Glutamatergic neuron (in vitro differentiated cells): Measurements from ENCODE around the gene SF3B1. TPM values are rescaled to one million over a fixed set of nuclear protein-coding genes. Genes with fewer than 3 reads are reported as not detected.
A peak's percentile ranks its signal among the peaks of the same experiment; 100 is the strongest.
"Not testable (repeated sequence)": the region's sequence is repeated elsewhere in the genome, so short reads cannot be mapped to it uniquely, and the experiment has no call there.

Experiments
- DNase-seq: peaks from one replicate; pipeline ENCODE4 v3.0.0; 2022
- H3K27ac Mint-ChIP-seq: one replicate; pipeline ENCODE4 v1.8.0; 2020; ENCODE audit warnings: mild to moderate bottlenecking, mixed read lengths, inconsistent platforms; ENCODE audit not compliant: unreplicated experiment
- H3K27me3 Mint-ChIP-seq: one replicate; pipeline ENCODE4 v1.8.0; 2020; ENCODE audit warnings: mild to moderate bottlenecking, moderate library complexity, mixed read lengths, inconsistent platforms; ENCODE audit not compliant: unreplicated experiment
- H3K36me3 Mint-ChIP-seq: one replicate; pipeline ENCODE4 v1.8.0; 2020; ENCODE audit warnings: mild to moderate bottlenecking, mixed read lengths, inconsistent platforms; ENCODE audit not compliant: unreplicated experiment
- H3K4me1 Mint-ChIP-seq: one replicate; pipeline ENCODE4 v1.8.0; 2020; ENCODE audit warnings: mild to moderate bottlenecking, low read depth, mixed read lengths, inconsistent platforms; ENCODE audit not compliant: unreplicated experiment
- H3K4me3 Mint-ChIP-seq: one replicate; pipeline ENCODE4 v1.8.0; 2020; ENCODE audit warnings: mild to moderate bottlenecking, mixed read lengths, inconsistent platforms; ENCODE audit not compliant: unreplicated experiment
- H3K9me3 Mint-ChIP-seq: one replicate; pipeline ENCODE4 v1.8.0; 2020; ENCODE audit warnings: mild to moderate bottlenecking, moderate library complexity, mixed read lengths, inconsistent platforms; ENCODE audit not compliant: unreplicated experiment
- long read RNA-seq: library from polyadenylated mRNA; unstranded; transcript quantifications from one replicate; pipeline ENCODE4 v2.0.0, GENCODE V29; 2020; ENCODE audit not compliant: unreplicated experiment
- total RNA-seq: library from RNA; stranded (reverse); fragmentation: NEBNext Ultra II Directional; extraction: Animal tissue kit (Norgen Biotek cat#: 25700); gene quantifications from one replicate; pipeline ENCODE4 v1.2.1, GENCODE V29; 2021; ENCODE audit not compliant: unreplicated experiment
- TF ChIP-seq, protein P1 (sequence below): fragments of 200-600 bp; sonication (generic); IDR thresholded peaks from one replicate; pipeline ENCODE4 v1.5.0; 2021; ENCODE audit not compliant: partially characterized antibody, unreplicated experiment

SF3B1 gene, protein sequence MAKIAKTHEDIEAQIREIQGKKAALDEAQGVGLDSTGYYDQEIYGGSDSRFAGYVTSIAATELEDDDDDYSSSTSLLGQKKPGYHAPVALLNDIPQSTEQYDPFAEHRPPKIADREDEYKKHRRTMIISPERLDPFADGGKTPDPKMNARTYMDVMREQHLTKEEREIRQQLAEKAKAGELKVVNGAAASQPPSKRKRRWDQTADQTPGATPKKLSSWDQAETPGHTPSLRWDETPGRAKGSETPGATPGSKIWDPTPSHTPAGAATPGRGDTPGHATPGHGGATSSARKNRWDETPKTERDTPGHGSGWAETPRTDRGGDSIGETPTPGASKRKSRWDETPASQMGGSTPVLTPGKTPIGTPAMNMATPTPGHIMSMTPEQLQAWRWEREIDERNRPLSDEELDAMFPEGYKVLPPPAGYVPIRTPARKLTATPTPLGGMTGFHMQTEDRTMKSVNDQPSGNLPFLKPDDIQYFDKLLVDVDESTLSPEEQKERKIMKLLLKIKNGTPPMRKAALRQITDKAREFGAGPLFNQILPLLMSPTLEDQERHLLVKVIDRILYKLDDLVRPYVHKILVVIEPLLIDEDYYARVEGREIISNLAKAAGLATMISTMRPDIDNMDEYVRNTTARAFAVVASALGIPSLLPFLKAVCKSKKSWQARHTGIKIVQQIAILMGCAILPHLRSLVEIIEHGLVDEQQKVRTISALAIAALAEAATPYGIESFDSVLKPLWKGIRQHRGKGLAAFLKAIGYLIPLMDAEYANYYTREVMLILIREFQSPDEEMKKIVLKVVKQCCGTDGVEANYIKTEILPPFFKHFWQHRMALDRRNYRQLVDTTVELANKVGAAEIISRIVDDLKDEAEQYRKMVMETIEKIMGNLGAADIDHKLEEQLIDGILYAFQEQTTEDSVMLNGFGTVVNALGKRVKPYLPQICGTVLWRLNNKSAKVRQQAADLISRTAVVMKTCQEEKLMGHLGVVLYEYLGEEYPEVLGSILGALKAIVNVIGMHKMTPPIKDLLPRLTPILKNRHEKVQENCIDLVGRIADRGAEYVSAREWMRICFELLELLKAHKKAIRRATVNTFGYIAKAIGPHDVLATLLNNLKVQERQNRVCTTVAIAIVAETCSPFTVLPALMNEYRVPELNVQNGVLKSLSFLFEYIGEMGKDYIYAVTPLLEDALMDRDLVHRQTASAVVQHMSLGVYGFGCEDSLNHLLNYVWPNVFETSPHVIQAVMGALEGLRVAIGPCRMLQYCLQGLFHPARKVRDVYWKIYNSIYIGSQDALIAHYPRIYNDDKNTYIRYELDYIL
- 401 TPM for total RNA-seq
- long read RNA-seq, full-length matches to known transcripts: 25 of 81 reads
- long read RNA-seq, partial matches to known transcripts: 48 of 81 reads
- long read RNA-seq, other reads (novel, unspliced or antisense): 8 of 81 reads

DNA sequence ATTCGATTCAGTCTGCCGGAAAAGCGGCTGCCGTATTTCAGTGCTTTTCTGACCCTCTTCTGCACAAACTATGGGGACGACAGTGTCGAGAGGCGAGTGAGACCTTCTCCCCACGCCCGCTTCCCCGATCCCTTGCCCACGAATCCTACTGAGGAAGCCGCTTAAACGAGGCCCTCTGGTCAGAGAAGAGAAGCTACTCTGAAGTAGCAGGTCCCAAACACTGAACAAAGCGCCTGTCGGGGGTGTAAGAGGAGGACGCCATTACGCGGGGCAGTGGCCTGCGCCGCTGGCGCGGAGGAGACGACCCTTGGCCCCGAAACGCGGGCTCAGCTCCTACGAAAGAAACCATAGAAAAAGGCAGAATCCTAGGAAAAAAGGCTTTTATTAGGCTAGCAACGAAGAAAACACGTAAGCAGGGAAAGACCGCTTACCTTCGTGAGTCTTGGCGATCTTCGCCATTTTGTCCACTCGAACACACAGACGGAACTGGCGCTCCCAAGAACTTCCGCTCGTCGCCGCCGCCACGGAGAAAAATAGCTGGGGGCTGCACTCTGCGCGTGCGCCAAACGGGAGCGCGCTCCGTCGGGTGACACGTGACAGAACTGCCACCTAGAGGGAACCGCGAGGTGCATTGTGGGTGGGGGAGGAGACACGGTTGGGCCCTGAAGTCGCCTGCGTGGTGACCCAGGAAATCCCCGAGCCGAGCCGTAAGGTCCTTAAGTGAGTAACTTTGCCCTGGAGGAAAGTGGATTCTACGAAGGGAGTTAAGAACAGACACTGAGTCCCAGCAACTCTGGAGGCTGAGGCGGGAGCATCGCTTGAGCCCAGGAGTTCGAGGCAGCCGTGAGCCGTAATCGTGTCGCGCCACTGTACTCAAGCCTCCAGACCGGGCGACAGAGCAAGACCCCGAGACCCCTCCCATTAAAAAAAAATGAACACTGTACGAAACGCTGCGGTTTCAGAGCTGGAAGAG, at the start of gene SF3B1:
Gene SF3B1, minus strand, starts transcription at position 488 of the 973 bp plus-strand sequence. Its CDS starts 29 bp downstream, at position 459.
- DNase-seq: peak; percentile 98
- Mint-ChIP-seq H3K36me3 (no peaks in the 10 kb centered on the region), H3K4me1 (peaks cover 15% of the 10 kb centered on the region), H3K4me3 (peak within 1 kb of the TSS; percentile 91), H3K27me3 (peaks cover 4% of the 10 kb centered on the region), H3K27ac (peak within 1 kb of the TSS; percentile 92), H3K9me3 (peaks cover 8% of the 10 kb centered on the region)
- TF ChIP-seq, protein P1, sequence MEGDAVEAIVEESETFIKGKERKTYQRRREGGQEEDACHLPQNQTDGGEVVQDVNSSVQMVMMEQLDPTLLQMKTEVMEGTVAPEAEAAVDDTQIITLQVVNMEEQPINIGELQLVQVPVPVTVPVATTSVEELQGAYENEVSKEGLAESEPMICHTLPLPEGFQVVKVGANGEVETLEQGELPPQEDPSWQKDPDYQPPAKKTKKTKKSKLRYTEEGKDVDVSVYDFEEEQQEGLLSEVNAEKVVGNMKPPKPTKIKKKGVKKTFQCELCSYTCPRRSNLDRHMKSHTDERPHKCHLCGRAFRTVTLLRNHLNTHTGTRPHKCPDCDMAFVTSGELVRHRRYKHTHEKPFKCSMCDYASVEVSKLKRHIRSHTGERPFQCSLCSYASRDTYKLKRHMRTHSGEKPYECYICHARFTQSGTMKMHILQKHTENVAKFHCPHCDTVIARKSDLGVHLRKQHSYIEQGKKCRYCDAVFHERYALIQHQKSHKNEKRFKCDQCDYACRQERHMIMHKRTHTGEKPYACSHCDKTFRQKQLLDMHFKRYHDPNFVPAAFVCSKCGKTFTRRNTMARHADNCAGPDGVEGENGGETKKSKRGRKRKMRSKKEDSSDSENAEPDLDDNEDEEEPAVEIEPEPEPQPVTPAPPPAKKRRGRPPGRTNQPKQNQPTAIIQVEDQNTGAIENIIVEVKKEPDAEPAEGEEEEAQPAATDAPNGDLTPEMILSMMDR: no peak

DNA sequence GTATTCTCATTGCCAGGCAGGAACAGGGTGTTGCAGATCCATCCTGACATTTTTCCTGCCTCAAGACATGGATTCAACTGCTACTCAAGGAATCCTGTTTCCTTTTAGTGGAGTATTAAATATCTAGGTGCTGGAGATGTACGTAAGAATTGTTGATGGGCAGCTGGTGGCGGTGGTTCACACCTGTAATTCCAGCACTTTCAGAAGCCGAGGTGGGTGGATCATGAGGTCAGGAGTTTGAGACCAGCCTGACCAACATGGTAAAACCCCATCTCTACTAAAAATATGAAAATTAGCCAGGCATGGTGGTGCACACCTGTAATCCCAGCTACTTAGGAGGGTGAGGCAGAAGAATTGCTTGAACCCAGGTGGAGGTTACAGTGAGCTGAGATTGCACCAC, 49.4 kb upstream of the SF3B1 start:
- peaks cover 14% of the 10 kb centered on the region for H3K36me3 Mint-ChIP-seq
- not testable (repeated sequence) for H3K9me3 Mint-ChIP-seq, DNase-seq, H3K4me1 Mint-ChIP-seq, H3K27me3 Mint-ChIP-seq, H3K4me3 Mint-ChIP-seq, H3K27ac Mint-ChIP-seq

DNA sequence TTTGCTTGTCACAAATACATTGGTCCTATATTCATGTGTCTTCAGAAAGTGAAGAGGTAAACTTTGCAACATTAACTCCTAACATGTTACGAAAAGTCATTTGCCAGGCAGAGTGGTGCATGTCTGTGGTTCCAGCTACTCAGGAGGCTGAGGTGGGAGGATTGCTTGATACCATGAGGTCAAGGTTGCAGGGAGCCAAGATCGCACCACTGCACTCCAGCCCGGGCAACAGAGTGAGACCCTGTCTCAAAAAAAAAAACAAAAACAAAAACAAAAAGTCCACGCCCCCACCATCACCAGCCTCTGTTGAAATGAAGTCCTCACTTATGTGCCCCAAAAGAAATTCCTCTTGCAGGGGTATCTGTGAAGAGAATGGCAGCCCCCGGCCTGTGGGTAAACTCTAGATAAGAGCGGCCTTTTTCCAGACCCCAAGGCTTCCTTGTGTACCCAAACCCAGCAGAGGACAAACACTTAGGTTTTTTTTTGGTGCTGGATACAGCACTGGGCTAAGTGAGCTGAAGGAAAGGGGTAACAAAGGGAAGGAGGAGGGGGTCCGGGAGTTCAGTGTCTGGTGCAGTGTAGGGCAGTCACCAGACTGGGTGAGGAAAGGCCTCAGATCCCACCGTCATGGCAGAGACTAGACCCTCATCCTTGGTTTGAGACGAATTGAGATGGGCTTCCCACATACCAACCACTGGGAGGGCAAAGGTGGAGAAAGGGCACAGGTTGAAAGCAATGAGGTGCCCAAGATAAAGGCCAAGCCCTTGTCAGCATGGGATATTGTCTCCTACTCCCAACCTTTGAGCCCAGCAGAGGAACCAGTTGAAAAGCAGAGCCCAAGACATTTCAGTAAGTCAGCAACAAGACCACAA, 45.6 kb upstream of the SF3B1 start:
- TF ChIP-seq, protein P1: no peak
- Mint-ChIP-seq H3K9me3 (no peaks in the 10 kb centered on the region), H3K4me3 (no peak overlapping the region), H3K27me3 (no peaks in the 10 kb centered on the region), H3K36me3 (peaks cover 5% of the 10 kb centered on the region), H3K27ac (no peak overlapping the region), H3K4me1 (no peaks in the 10 kb centered on the region)
- no peak for DNase-seq

DNA sequence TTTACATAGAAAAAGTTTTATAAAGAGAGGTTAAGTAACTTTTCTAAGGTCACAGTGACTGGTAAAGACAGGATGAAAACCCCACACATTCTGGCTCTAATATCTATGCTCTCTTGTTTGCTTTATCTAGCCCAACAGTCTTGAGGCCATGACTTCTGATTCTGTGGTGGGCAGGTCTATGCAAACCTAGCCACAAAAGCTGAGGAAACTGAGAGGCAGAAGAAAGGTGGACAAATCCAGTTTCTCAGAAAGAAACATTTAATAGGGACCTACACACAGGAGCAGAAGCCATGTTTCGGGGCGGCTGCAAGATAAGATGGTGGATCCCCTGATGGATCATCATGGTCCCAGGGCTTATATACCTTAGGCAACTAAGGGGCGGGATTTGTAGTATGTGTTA, 43.0 kb upstream of the SF3B1 start:
- Mint-ChIP-seq H3K9me3 (no peaks in the 10 kb centered on the region), H3K27me3 (no peaks in the 10 kb centered on the region), H3K36me3 (no peaks in the 10 kb centered on the region), H3K4me3 (no peak overlapping the region), H3K4me1 (peaks cover under 1% of the 10 kb centered on the region), H3K27ac (no peak overlapping the region)
- no peak for DNase-seq
- TF ChIP-seq, protein P1: no peak
